HepG2 (cell line): ENCODE data around the gene CEP89. TPM values are rescaled to one million over a fixed set of nuclear protein-coding genes. Genes with fewer than 3 reads are reported as not detected.
"Not testable (repeated sequence)": the region's sequence is repeated elsewhere in the genome, so short reads cannot be mapped to it uniquely, and the experiment has no call there.

Experiments
- ATAC-seq: fragments of 200-7000 bp; cut with Tn5 transposase; 3 replicates; pipeline ENCODE4 v1.9.1; 2020; ENCODE audit warnings: mild to moderate bottlenecking, moderate library complexity
- BruUV-seq: library from RNA; stranded (reverse); fragments of 400-500 nt; replicated peaks from 2 replicates; lab custom pipeline; 2021; lab: Mats Ljungman, UMichigan
- CTCF ChIA-PET: fragments of 300-600 bp; formaldehyde crosslinking; extraction: SDS; loops from one replicate; lab custom pipeline; 2021; ENCODE audit warnings: low total read pairs, inconsistent platforms, low intra/inter-chr PET ratio; lab: Yijun Ruan, JAX
- POLR2A ChIA-PET: fragments of 350-600 bp; sonication (Branson Sonifier 250); formaldehyde crosslinking; loops from one replicate; lab custom pipeline; 2020; ENCODE audit warnings: antibody characterized with exemption, inconsistent platforms; lab: Yijun Ruan, JAX
- DNase-seq: peaks from one replicate; pipeline ENCODE4 v3.0.0-alpha.2; 2015; ENCODE audit warnings: low spot score
- FAIRE-seq: peaks from 3 replicates; lab custom pipeline; 2011; peaks lifted over from hg19 to GRCh38; lab: Jason Lieb, UNC
- H2AFZ ChIP-seq: one replicate; pipeline ENCODE4 v1.6.1; 2011; ENCODE audit warnings: low read length, inconsistent platforms
- H3K27ac ChIP-seq: fragments of 300-600 bp; 3 replicates; pipeline ENCODE4 v1.8.0; 2011; ENCODE audit warnings: mixed run types, mild to moderate bottlenecking, mixed read lengths, low read length, inconsistent platforms; ENCODE audit not compliant: insufficient read depth; ENCODE audit errors: extremely low read length
- H3K27me3 ChIP-seq, 2 experiments: fragments of 200-600 bp in 1 of 2; 2 replicates in 1 of 2; 3 replicates in 1 of 2; pipeline versions ENCODE4 v1.6.0 to v1.8.0; 2011; ENCODE audit warnings: low read length in 2 of 2, mild to moderate bottlenecking in 2 of 2, moderate library complexity in 2 of 2, inconsistent platforms in 1 of 2; ENCODE audit not compliant: insufficient read depth in 2 of 2, control insufficient read depth in 1 of 2
- H3K36me3 ChIP-seq, 2 experiments: fragments of 200-600 bp in 1 of 2; replicated peaks in 1 of 2; 2 replicates in 1 of 2; 3 replicates in 1 of 2; pipeline versions ENCODE4 v1.5.1 to v1.8.0; 2011; ENCODE audit warnings: low read length in 2 of 2, inconsistent platforms in 1 of 2; ENCODE audit not compliant: insufficient read depth in 2 of 2, control insufficient read depth in 1 of 2
- H3K4me1 ChIP-seq: 2 replicates; pipeline ENCODE4 v1.5.1; 2012; ENCODE audit warnings: low read length, inconsistent platforms; ENCODE audit not compliant: insufficient read depth
- H3K4me2 ChIP-seq: 2 replicates; pipeline ENCODE4 v1.6.0; 2011; ENCODE audit warnings: low read depth, low read length, inconsistent platforms
- H3K4me3 ChIP-seq, 3 experiments: fragments of 200-600 bp in 1 of 3; sonication (generic), shearing (Covaris generic) in 1 of 3; replicated peaks in 1 of 3; 2 replicates each; pipeline ENCODE4 v1.5.1; 2011 to 2016; ENCODE audit warnings: low read length in 3 of 3, inconsistent platforms in 2 of 3, low read depth in 2 of 3, mild to moderate bottlenecking in 2 of 3, control low read depth in 1 of 3, mixed read lengths in 1 of 3; ENCODE audit not compliant: insufficient read depth in 1 of 3
- H3K79me2 ChIP-seq: one replicate; pipeline ENCODE4 v1.6.1; 2011; ENCODE audit warnings: low read length, inconsistent platforms; ENCODE audit not compliant: insufficient read depth
- H3K9ac ChIP-seq: 2 replicates; pipeline ENCODE4 v1.6.0; 2011; ENCODE audit warnings: mild to moderate bottlenecking, low read depth, low read length, inconsistent platforms; ENCODE audit not compliant: insufficient read depth
- H3K9me3 ChIP-seq: 2 replicates; pipeline ENCODE4 v1.5.1; 2012; ENCODE audit warnings: mild to moderate bottlenecking, low read length
- H4K20me1 ChIP-seq: 2 replicates; pipeline ENCODE4 v1.6.0; 2011; ENCODE audit warnings: inconsistent platforms, mild to moderate bottlenecking, low read length, moderate library complexity; ENCODE audit not compliant: insufficient read depth
- TBX3 ChIP-seq: fragments of 450-650 bp; IDR thresholded peaks from 2 replicates; pipeline ENCODE4 v1.6.1; 2017; ENCODE audit warnings: antibody characterized with exemption, mild to moderate bottlenecking, inconsistent platforms, borderline replicate concordance
- WGBS: methylation state at CpG from one replicate; pipeline ENCODE4 v1.1.6; 2017; ENCODE audit warnings: low lambda C conversion rate; 5-methylcytosine and 5-hydroxymethylcytosine counted together
- in situ Hi-C: cut with HindIII; loops from 2 replicates; pipeline ENCODE4 v1.10.0; 2017; ENCODE audit warnings: low pct_unique_long_range_greater_than_20kb; ENCODE audit not compliant: extremely low pct_ligation_motif_present
- intact Hi-C: fragments of 100-400 bp; cut with micrococcal nuclease; formaldehyde crosslinking; loops from one replicate; pipeline ENCODE4 v1.10.0; 2022; ENCODE audit not compliant: unreplicated experiment
- polyA plus RNA-seq, 8 experiments: library from polyadenylated mRNA; depleted of rRNA in 3 of 8; stranded (reverse) in 7 of 8; unstranded in 1 of 8; fragments of >200 nt; fragmentation: Illumina TruSeq in 4 of 8; extraction: Trizol in 4 of 8; gene quantifications; 2 replicates each; pipeline versions ENCODE4 v1.2.1 to v1.2.3, GENCODE V29; 2011 to 2016; ENCODE audit warnings: low read depth in 4 of 8, missing spikeins in 1 of 8, mixed read lengths in 1 of 8; ENCODE audit not compliant: insufficient read depth in 1 of 8
- total RNA-seq, 5 experiments: library from RNA; depleted of rRNA; stranded (reverse); fragments of >200 nt; fragmentation: Illumina TruSeq; extraction: Trizol; gene quantifications; 2 replicates each; pipeline ENCODE4 v1.2.3, GENCODE V29; 2016; ENCODE audit warnings: low read depth in 1 of 5

CEP89 gene
- total and polyA plus RNA-seq, 2 of the 13 experiments (the other 11 are each of a cell fraction or from before 2014, with no cell fraction given): 7.2 to 10.9 TPM

DNA sequence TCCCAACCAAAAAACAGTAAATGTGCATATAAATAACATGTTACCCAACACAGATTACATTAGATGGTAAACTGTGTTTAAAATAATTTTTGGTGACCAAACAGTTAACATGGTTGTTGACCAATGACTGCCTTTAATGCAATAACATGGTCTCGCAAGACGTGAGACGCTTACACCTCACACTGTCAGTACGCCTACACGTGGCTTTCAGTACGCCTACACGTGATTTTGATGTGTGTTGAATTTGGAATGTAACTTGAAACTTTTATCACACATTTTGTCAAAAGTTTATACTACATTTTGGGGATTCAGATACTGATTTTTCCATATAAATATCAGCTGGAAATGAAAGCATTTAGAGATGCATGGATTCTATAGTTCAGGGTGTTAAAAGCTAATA is 134.2 kb downstream of the CEP89 start (continued):
- TF ChIP-seq TBX3: no peak

DNA sequence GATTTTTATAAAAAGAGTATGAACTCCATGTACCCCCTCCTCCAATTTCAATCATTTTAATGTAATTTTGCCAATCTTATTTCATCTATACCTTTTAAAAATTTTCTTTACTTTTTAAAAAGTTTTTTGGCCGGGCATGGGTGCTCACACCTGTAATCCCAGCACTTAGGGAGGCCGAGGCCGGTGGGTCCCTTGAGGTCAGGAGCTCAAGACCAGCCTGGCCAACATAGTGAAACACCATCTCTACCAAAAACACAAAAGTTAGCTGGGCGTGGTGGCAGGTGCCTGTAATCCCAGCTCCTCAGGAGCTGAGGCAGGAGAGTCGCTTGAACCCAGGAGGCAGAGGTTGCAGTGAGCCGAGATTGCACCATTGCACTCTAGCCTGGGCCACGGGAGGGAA is 138.4 kb downstream of the CEP89 start:
- H3K4me3 ChIP-seq, DNase-seq, H3K27me3 ChIP-seq, POLR2A ChIA-PET, BruUV-seq, H3K27ac ChIP-seq, intact Hi-C loops, CTCF ChIA-PET, H4K20me1 ChIP-seq, H3K9me3 ChIP-seq, H3K9ac ChIP-seq, H3K79me2 ChIP-seq, FAIRE-seq, H3K4me2 ChIP-seq, ATAC-seq, H3K4me1 ChIP-seq, H2AFZ ChIP-seq, in situ Hi-C loops, H3K36me3 ChIP-seq: not testable (repeated sequence)
- 93% methylated on average over 7 of the region's 7 CpGs for WGBS

DNA sequence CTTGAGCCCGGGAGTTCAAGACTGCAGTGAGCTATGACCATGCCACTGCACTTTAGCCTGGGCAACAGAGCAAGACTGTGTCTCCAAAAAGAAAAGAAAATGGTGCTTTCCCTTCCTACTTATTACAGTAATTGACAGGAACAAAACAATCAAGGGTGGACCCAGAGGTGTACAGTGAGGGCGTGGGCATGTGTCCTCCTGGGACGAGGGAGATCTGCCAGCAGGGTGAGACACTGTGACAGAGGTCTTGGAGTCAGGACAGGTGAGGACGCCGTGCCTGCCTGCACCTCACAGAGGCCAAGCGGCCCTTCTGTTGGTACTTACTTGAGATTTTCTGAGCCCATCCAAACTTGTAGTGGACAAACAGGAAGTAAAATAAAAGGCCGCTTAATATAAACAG is 138.9 kb downstream of the CEP89 start:
- in situ Hi-C loops, FAIRE-seq, H4K20me1 ChIP-seq, ATAC-seq, H3K4me3 ChIP-seq, H3K36me3 ChIP-seq, H3K4me2 ChIP-seq, H3K27me3 ChIP-seq, POLR2A ChIA-PET, intact Hi-C loops, H3K79me2 ChIP-seq, H3K9ac ChIP-seq, H2AFZ ChIP-seq, CTCF ChIA-PET, BruUV-seq, H3K27ac ChIP-seq, DNase-seq, H3K9me3 ChIP-seq: not testable (repeated sequence)
- 99% methylated on average over 7 of the region's 7 CpGs for WGBS
- H3K4me1 ChIP-seq: peaks cover 15% of the 10 kb centered on the region

DNA sequence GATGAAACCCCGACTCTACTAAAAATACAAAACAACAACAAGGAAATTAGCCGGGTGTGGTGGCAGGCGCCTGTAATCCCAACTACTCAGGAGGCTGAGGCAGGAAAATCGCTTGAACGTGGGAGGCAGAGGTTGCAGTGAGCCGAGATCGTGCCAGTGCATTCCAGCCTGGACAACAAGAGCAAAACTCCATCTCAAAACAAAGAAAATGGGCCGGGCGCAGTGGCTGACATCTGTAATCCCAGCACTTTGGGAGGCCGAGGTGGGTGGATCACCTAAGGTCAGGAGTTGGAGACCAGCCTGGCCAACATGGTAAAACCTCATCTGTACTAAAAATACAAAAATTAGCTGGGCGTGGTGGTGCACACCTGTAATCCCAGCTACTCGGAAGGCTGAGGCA is 139.7 kb downstream of the CEP89 start:
- WGBS: 95% methylated on average over 12 of the region's 12 CpGs
- intact Hi-C loops, H3K9me3 ChIP-seq, CTCF ChIA-PET, in situ Hi-C loops, H3K79me2 ChIP-seq, H3K4me3 ChIP-seq, ATAC-seq, BruUV-seq, H3K27me3 ChIP-seq, H4K20me1 ChIP-seq, H3K27ac ChIP-seq, H2AFZ ChIP-seq, DNase-seq, FAIRE-seq, H3K9ac ChIP-seq, H3K36me3 ChIP-seq, POLR2A ChIA-PET, H3K4me2 ChIP-seq: not testable (repeated sequence)
- peaks cover 17% of the 10 kb centered on the region for H3K4me1 ChIP-seq
